Naive thymus-derived CD4-positive, alpha-beta T cell (primary cell): Measurements from ENCODE around the gene KRT24. TPM values are rescaled to one million over a fixed set of nuclear protein-coding genes. Genes with fewer than 3 reads are reported as not detected.

Source experiments
- ATAC-seq: fragments of 150-1000 bp; cut with Tn5 transposase; 2 replicates; pipeline ENCODE4 v1.10.0; 2021; ENCODE audit warnings: mild to moderate bottlenecking, moderate library complexity
- CTCF ChIA-PET: fragments of 350-600 bp; sonication (Branson Sonifier 250); formaldehyde crosslinking; loops from one replicate; lab custom pipeline; 2021; ENCODE audit warnings: antibody characterized with exemption; lab: Charles Lee
- POLR2A ChIA-PET: fragments of 350-600 bp; sonication (Branson Sonifier 250); formaldehyde crosslinking; loops from one replicate; lab custom pipeline; 2021; ENCODE audit warnings: antibody characterized with exemption, inconsistent platforms; lab: Charles Lee
- DNase-seq, 9 donors: peaks; one replicate each; pipeline versions ENCODE4 v3.0.0 to v3.0.0-alpha.2; 2020 to 2022; ENCODE audit warnings: mixed read lengths in 1 of 9
- H3K27ac ChIP-seq: one replicate; pipeline ENCODE4 v1.7.0; 2013; ENCODE audit warnings: mild to moderate bottlenecking, low read depth, low read length, moderate library complexity
- H3K27me3 ChIP-seq, 2 donors: one replicate each; pipeline ENCODE4 v1.7.0; 2013; ENCODE audit warnings: low read length in 2 of 2, mild to moderate bottlenecking in 2 of 2, moderate library complexity in 2 of 2; ENCODE audit not compliant: control insufficient read depth in 2 of 2, insufficient read depth in 2 of 2
- H3K36me3 ChIP-seq, 3 experiments: 1 replicate in 2 of 3; 2 replicates in 1 of 3; pipeline ENCODE4 v1.7.0; 2013; ENCODE audit warnings: low read length in 3 of 3, mild to moderate bottlenecking in 3 of 3, moderate library complexity in 1 of 3; ENCODE audit not compliant: insufficient read depth in 3 of 3, control insufficient read depth in 2 of 3
- H3K4me1 ChIP-seq, 2 donors: one replicate each; pipeline ENCODE4 v1.7.0; 2013; ENCODE audit warnings: low read length in 2 of 2, mild to moderate bottlenecking in 2 of 2, moderate library complexity in 1 of 2; ENCODE audit not compliant: control insufficient read depth in 2 of 2, insufficient read depth in 2 of 2
- H3K4me3 ChIP-seq: 2 replicates; pipeline ENCODE4 v1.7.0; 2013; ENCODE audit warnings: mild to moderate bottlenecking, low read length
- H3K9me3 ChIP-seq, 3 experiments: 1 replicate in 2 of 3; 2 replicates in 1 of 3; pipeline ENCODE4 v1.7.0; 2013; ENCODE audit warnings: low read length in 3 of 3; ENCODE audit not compliant: control insufficient read depth in 2 of 3
- H3K27ac Mint-ChIP-seq, 9 donors: one replicate each; pipeline ENCODE4 v1.8.0; 2020 to 2022; ENCODE audit warnings: mixed read lengths in 9 of 9, mild to moderate bottlenecking in 8 of 9, moderate library complexity in 5 of 9, inconsistent platforms in 2 of 9
- H3K27me3 Mint-ChIP-seq, 5 donors: one replicate each; pipeline ENCODE4 v1.8.0; 2021 to 2022; ENCODE audit warnings: mixed read lengths in 5 of 5, mild to moderate bottlenecking in 1 of 5
- H3K36me3 Mint-ChIP-seq, 5 donors: one replicate each; pipeline ENCODE4 v1.8.0; 2020 to 2022; ENCODE audit warnings: mixed read lengths in 5 of 5, mild to moderate bottlenecking in 3 of 5, inconsistent platforms in 1 of 5
- H3K4me1 Mint-ChIP-seq, 7 donors: one replicate each; pipeline ENCODE4 v1.8.0; 2020 to 2022; ENCODE audit warnings: mixed read lengths in 7 of 7, mild to moderate bottlenecking in 3 of 7, inconsistent platforms in 1 of 7
- H3K4me3 Mint-ChIP-seq, 10 donors: one replicate each; pipeline ENCODE4 v1.8.0; 2020 to 2022; ENCODE audit warnings: mild to moderate bottlenecking in 10 of 10, mixed read lengths in 10 of 10, moderate library complexity in 6 of 10, inconsistent platforms in 2 of 10
- H3K9me3 Mint-ChIP-seq, 11 donors: one replicate each; pipeline ENCODE4 v1.8.0; 2020 to 2022; ENCODE audit warnings: mixed read lengths in 11 of 11, mild to moderate bottlenecking in 4 of 11, inconsistent platforms in 1 of 11, moderate library complexity in 1 of 11
- intact Hi-C, 2 donors: fragments of 100-400 bp; cut with micrococcal nuclease; formaldehyde crosslinking; loops; one replicate each; pipeline ENCODE4 v1.15.1; 2023
- polyA plus RNA-seq, 2 donors: library from polyadenylated mRNA; unstranded; fragments of 300-500 nt; fragmentation: Illumina TruSeq; gene quantifications; one replicate each; pipeline ENCODE4 v1.2.3, GENCODE V29; 2021
- total RNA-seq, 6 experiments: library from RNA in 5 of 6; stranded (reverse) in 5 of 6; gene quantifications; 1 replicate in 5 of 6; 2 replicates in 1 of 6; pipeline ENCODE4 v1.2.3 and lab custom pipeline; 2021 to 2026

The KRT24 gene
- total and polyA plus RNA-seq, 7 experiments from 2014 or later, result not detected

DNA sequence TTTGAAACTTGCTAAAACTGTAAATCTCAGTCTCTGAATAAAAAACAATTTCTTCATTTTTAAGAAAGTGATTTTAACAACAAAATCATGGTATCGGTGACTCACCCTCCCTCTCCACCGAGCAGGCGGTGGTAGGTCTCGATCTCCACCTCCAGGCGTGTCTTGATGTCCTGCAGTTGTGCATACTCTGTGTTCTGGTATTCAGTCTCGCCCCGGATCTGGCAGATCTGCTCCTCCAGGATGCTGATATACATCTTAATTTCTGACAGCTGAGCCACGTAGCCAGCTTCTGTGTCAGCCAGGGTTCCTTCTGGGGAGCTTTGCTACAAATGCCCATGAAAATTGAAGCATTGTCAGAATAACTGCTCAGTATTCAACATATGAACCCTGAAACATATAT lies 15.4 kb upstream of the KRT24 start:
- H3K27me3 Mint-ChIP-seq, result peaks cover 5 to 38% (median 9%) of the 10 kb centered on the region in 5 donors
- CTCF ChIA-PET, result no interaction called here
- POLR2A ChIA-PET, result no interaction called here

DNA sequence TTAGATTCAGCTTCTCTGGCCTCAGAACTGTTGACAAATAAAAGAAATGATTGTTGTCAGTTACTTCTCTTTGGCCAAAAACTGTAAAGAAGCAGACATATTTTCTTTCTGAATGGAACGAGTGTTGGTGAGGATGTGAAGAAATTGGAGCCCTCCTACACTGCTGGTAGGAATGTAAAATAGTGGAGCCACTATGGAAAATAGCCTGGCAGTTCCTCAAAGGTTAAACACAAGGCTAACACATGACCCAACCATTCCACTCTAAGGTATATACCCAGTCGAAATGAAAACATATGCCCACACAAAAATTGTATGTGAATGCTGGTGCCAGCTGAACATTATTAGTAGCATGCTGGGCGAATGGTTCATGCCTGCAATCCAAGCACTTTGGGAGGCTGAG lies 14.2 kb upstream of the KRT24 start:
- no peak for DNase-seq
- no peaks in the 10 kb centered on the region for H3K4me1 Mint-ChIP-seq
- H3K27ac Mint-ChIP-seq, result peak overlapping the region in 1 of 9 donors; percentile 51
- Histone ChIP-seq H3K27ac (no peak overlapping the region), H3K27me3 (no peaks in the 10 kb centered on the region), H3K9me3 (no peaks in the 10 kb centered on the region), H3K4me1 (no peaks in the 10 kb centered on the region), H3K4me3 (no peak overlapping the region), H3K36me3 (no peaks in the 10 kb centered on the region)
- H3K36me3 Mint-ChIP-seq, result no peaks in the 10 kb centered on the region
- intact Hi-C loops, result no loop called here
- peaks cover 0 to 35% (median 6%) of the 10 kb centered on the region in 5 donors for H3K27me3 Mint-ChIP-seq
- no peaks in the 10 kb centered on the region for H3K9me3 Mint-ChIP-seq
- ChIA-PET POLR2A (no interaction called here), CTCF (no interaction called here)
- no peak for ATAC-seq
- no peak overlapping the region for H3K4me3 Mint-ChIP-seq

More for the DNA sequence above, 15.4 kb upstream of the KRT24 start:
- intact Hi-C loops, result no loop called here
- H3K36me3 Mint-ChIP-seq, result no peaks in the 10 kb centered on the region
- H3K36me3 ChIP-seq, result no peaks in the 10 kb centered on the region
- H3K27ac ChIP-seq, result no peak overlapping the region
- no peak overlapping the region for H3K27ac Mint-ChIP-seq
- ATAC-seq (no peak), DNase-seq (no peak)
- no peaks in the 10 kb centered on the region for H3K9me3 ChIP-seq
- H3K9me3 Mint-ChIP-seq, result no peaks in the 10 kb centered on the region
- peaks cover 0 to 3% of the 10 kb centered on the region in 2 donors for H3K27me3 ChIP-seq
- no peaks in the 10 kb centered on the region for H3K4me1 ChIP-seq
- H3K4me1 Mint-ChIP-seq, result peaks cover 0 to 2% (median 0%) of the 10 kb centered on the region in 7 donors
- H3K4me3 ChIP-seq, result no peak overlapping the region
- no peak overlapping the region for H3K4me3 Mint-ChIP-seq

DNA sequence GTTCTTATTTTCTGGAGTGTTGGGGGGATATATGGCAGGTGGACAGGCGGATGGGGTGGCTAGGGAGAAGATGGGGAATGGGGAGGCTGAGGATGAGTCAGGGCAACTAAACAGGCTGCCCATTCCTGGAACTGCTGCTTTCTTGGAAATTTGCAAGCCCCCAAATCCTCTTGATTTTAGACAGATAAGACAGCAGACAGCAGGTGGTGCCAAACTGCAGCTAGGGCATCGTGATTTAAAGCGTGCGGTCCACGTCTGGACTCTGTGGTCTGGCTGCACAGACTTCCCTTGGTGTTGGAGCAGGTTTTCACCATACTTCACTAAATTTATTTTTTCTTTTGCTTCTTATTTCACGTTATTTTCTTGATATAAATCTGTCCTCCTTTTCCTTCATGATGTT lies 10.9 kb upstream of the KRT24 start:
- Histone ChIP-seq H3K36me3 (no peaks in the 10 kb centered on the region), H3K9me3 (no peaks in the 10 kb centered on the region), H3K27me3 (no peaks in the 10 kb centered on the region), H3K27ac (no peak overlapping the region), H3K4me1 (no peaks in the 10 kb centered on the region), H3K4me3 (no peak overlapping the region)
- Mint-ChIP-seq H3K9me3 (no peaks in the 10 kb centered on the region), H3K36me3 (no peaks in the 10 kb centered on the region), H3K4me3 (no peak overlapping the region), H3K27ac (no peak overlapping the region), H3K27me3 (peaks cover 0 to 15% (median 6%) of the 10 kb centered on the region in 5 donors), H3K4me1 (no peaks in the 10 kb centered on the region)
- ChIA-PET CTCF (interaction anchor here (0.6 kb wide), 1 partner anchor 81 kb away, joined by 3 read pairs; no protein-coding TSS in a partner anchor), POLR2A (no interaction called here)
- no peak for DNase-seq
- intact Hi-C loops, result no loop called here
- no peak for ATAC-seq

DNA sequence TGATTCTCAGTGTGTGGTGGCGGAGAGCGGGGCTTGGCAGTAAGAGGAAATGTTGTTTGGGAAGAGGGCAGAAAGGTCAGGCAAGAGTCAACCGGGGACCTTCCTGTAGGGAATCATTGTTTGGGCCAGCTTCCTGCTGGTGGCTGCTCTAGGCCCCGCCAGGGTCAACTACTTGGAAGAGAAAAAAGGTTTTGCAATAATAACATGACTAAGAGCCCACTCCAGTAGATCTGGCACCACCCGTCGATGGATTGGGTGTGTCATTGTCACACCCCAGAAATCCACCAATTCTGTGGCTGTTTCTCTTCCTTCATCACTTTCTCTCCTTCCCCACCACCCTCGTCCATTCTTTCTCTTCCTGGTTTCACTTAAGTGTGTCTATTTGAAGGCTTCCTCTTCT lies 4.2 kb upstream of the KRT24 start:
- no peak for ATAC-seq
- Histone ChIP-seq H3K27me3 (peaks cover 0 to 4% of the 10 kb centered on the region in 2 donors), H3K36me3 (no peaks in the 10 kb centered on the region), H3K4me1 (no peaks in the 10 kb centered on the region), H3K4me3 (no peak overlapping the region), H3K9me3 (no peaks in the 10 kb centered on the region), H3K27ac (no peak overlapping the region)
- Mint-ChIP-seq H3K27ac (no peak overlapping the region), H3K9me3 (peaks cover 0 to 1% (median 0%) of the 10 kb centered on the region in 11 donors), H3K36me3 (no peaks in the 10 kb centered on the region), H3K4me1 (no peaks in the 10 kb centered on the region), H3K27me3 (peaks cover 19 to 40% (median 26%) of the 10 kb centered on the region in 5 donors), H3K4me3 (no peak overlapping the region)
- DNase-seq, result no peak
- ChIA-PET CTCF (no interaction called here), POLR2A (no interaction called here)
- intact Hi-C loops, result no loop called here

DNA sequence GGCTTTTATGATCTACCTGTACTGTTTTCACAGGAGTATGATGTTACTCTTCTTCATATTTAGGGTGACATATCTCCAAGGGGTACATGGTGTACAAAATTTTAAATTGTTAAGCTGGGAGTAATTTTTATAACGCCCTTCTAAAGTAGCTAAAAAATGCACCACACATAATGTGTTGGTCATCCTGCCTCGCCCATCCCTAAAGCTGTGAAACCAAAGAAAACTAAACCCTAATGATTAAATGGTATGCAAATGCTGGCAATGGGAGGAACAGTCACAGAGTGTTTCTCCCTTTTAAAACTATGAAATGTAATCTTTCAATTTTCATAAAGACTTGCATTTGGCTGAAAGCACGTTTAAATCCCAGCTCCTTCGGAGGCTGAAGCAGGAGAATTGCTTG lies 2.0 kb upstream of the KRT24 start:
- Histone ChIP-seq H3K4me1 (no peaks in the 10 kb centered on the region), H3K27me3 (peaks cover 0 to 4% of the 10 kb centered on the region in 2 donors), H3K27ac (no peak overlapping the region), H3K36me3 (no peaks in the 10 kb centered on the region), H3K4me3 (no peak overlapping the region), H3K9me3 (no peaks in the 10 kb centered on the region)
- Mint-ChIP-seq H3K4me1 (no peaks in the 10 kb centered on the region), H3K27ac (no peak overlapping the region), H3K9me3 (peaks cover 0 to 1% (median 0%) of the 10 kb centered on the region in 11 donors), H3K4me3 (no peak overlapping the region), H3K36me3 (no peaks in the 10 kb centered on the region), H3K27me3 (peaks cover 19 to 44% (median 27%) of the 10 kb centered on the region in 5 donors)
- intact Hi-C loops, result no loop called here
- ATAC-seq (no peak), DNase-seq (no peak)
- ChIA-PET CTCF (interaction anchor here (0.6 kb wide), 1 partner anchor 31 kb away, joined by 3 read pairs; no protein-coding TSS in a partner anchor), POLR2A (interaction anchor here (0.6 kb wide), 1 partner anchor 20 kb away, joined by 5 read pairs; no protein-coding TSS in a partner anchor)

DNA sequence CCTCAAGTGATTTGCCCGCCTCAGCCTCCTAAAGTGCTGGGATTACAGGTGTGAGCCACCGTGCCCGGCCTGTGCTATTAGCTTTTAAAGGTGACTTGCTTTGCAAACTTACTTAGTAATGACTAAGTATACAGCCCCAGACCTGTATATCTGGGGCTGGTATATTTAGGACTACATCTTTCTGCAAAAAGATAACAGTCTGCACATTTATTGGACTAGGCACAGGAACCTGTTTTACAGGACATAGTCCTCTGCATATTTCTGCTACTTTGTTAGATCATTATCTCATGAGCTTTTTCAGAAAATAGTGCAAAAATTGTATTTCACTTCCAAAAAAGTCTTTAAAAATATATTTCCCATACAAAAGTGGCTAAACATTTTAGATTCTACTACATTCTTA lies 1.3 kb downstream of the KRT24 start:
- H3K36me3 Mint-ChIP-seq, result no peaks in the 10 kb centered on the region
- H3K4me1 Mint-ChIP-seq, result no peaks in the 10 kb centered on the region
- no peak overlapping the region for H3K27ac Mint-ChIP-seq
- DNase-seq, result no peak
- no peak overlapping the region for H3K4me3 ChIP-seq
- no peak overlapping the region for H3K27ac ChIP-seq
- no peaks in the 10 kb centered on the region for H3K36me3 ChIP-seq
- no peak for ATAC-seq
- H3K27me3 Mint-ChIP-seq, result peaks cover 14 to 57% (median 29%) of the 10 kb centered on the region in 5 donors
- H3K9me3 Mint-ChIP-seq, result no peaks in the 10 kb centered on the region
- intact Hi-C loops, result no loop called here
- H3K9me3 ChIP-seq, result no peaks in the 10 kb centered on the region
- H3K27me3 ChIP-seq, result peaks cover 0 to 4% of the 10 kb centered on the region in 2 donors
- H3K4me1 ChIP-seq, result no peaks in the 10 kb centered on the region
- no peak overlapping the region for H3K4me3 Mint-ChIP-seq
- ChIA-PET POLR2A (no interaction called here), CTCF (no interaction called here)

DNA sequence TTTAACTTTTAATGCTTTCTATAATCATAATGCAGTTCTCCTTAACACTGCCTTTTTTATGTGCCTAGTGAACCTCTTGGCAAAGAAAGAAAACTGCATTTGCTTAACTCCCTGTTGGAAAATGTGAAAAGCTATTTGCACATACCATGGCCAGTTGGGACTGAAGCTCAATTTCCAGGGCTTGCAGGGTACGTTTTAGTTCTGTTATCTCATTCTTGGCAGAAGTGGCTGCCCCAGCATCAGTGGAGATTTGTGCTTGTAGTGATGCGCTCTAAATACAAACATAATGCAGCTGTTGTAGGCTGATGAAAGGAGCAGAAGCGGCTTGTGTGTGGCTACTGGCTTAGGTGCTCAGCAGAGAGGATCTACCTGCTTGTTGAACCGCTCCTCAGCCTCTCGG lies 3.7 kb downstream of the KRT24 start:
- Histone ChIP-seq H3K4me3 (no peak overlapping the region), H3K4me1 (no peaks in the 10 kb centered on the region), H3K27ac (no peak overlapping the region), H3K27me3 (peaks cover 0 to 4% of the 10 kb centered on the region in 2 donors), H3K36me3 (no peaks in the 10 kb centered on the region), H3K9me3 (no peaks in the 10 kb centered on the region)
- H3K27me3 Mint-ChIP-seq, result peaks cover 8 to 55% (median 36%) of the 10 kb centered on the region in 5 donors
- intact Hi-C loops, result no loop called here
- ATAC-seq, result no peak
- H3K4me3 Mint-ChIP-seq, result no peak overlapping the region
- ChIA-PET POLR2A (interaction anchor here (0.6 kb wide), 1 partner anchor 492 kb away, joined by 3 read pairs; no protein-coding TSS in a partner anchor), CTCF (interaction anchor here (0.7 kb wide), 1 partner anchor 921 kb away, joined by 4 read pairs; no protein-coding TSS in a partner anchor)
- H3K9me3 Mint-ChIP-seq, result no peaks in the 10 kb centered on the region
- no peaks in the 10 kb centered on the region for H3K4me1 Mint-ChIP-seq
- no peaks in the 10 kb centered on the region for H3K36me3 Mint-ChIP-seq
- H3K27ac Mint-ChIP-seq, result no peak overlapping the region
- DNase-seq, result no peak
